B cell (primary cell): ENCODE results near the gene MRPL54.

Source experiments
- EZH2 ChIP-seq: IDR thresholded peaks from 2 replicates; pipeline ENCODE4 v1.6.1; 2012; ENCODE audit warnings: borderline replicate concordance, low read depth, mild to moderate bottlenecking, moderate library complexity, low read length; ENCODE audit not compliant: insufficient read depth, poor library complexity, severe bottlenecking
- TF ChIP-seq, protein P1 (sequence below): fragments of 200-600 bp; IDR thresholded peaks from one replicate; pipeline ENCODE4 v1.8.0; 2022; ENCODE audit warnings: antibody characterized with exemption, mild to moderate bottlenecking

DNA sequence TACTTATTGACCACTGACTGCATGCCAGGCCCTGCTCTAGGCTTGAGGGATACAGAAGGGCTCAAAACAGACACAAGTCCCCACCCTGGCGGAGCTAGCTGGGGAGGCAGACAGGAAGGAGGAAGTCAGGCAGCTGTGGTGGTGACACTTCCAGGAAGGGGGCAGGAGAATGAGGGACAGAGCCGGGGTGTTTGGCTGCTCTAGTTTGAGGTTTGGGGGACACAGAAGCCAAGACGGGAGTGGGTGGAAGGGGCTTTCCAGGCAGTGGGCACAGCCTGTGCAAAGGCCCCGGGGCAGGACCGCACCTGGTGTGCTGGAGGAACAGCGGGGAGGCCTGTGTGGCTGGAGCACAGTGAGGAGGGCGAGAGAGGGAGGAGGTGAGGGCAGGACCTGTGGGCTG, 4.0 kb downstream of the MRPL54 start:
- TF ChIP-seq, protein P1, sequence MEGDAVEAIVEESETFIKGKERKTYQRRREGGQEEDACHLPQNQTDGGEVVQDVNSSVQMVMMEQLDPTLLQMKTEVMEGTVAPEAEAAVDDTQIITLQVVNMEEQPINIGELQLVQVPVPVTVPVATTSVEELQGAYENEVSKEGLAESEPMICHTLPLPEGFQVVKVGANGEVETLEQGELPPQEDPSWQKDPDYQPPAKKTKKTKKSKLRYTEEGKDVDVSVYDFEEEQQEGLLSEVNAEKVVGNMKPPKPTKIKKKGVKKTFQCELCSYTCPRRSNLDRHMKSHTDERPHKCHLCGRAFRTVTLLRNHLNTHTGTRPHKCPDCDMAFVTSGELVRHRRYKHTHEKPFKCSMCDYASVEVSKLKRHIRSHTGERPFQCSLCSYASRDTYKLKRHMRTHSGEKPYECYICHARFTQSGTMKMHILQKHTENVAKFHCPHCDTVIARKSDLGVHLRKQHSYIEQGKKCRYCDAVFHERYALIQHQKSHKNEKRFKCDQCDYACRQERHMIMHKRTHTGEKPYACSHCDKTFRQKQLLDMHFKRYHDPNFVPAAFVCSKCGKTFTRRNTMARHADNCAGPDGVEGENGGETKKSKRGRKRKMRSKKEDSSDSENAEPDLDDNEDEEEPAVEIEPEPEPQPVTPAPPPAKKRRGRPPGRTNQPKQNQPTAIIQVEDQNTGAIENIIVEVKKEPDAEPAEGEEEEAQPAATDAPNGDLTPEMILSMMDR = no peak
- no peak for TF ChIP-seq EZH2
